AG20443 (cell line): Measurements from ENCODE around the gene TRIM44.
"Not testable (repeated sequence)": the region's sequence is repeated elsewhere in the genome, so short reads cannot be mapped to it uniquely, and the experiment has no call there.

ENCODE experiments used
- DNase-seq: peaks from one replicate; pipeline ENCODE4 v3.0.0; 2012; ENCODE audit warnings: low spot score, mixed read lengths

Gene TRIM44

DNA sequence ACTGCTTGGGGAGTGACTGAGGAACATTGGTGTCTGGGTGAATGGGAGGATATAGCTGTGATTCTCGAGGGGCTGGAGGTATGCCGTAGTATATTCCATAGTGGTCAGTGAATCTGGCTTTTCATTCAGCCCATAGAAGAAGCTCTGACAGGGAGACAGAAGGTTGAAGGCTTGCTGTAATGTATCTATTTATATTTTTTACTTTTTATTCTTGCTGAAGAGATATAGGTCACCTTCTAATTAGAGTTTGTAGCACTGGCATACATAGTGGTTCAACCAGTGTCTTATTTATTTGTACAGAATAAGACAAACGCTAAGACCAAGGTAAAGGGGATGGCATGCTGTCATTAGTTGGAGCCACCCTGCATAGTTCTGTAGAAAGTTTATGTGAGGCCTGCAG, 10.0 kb downstream of the TRIM44 start:
- no peak for DNase-seq

DNA sequence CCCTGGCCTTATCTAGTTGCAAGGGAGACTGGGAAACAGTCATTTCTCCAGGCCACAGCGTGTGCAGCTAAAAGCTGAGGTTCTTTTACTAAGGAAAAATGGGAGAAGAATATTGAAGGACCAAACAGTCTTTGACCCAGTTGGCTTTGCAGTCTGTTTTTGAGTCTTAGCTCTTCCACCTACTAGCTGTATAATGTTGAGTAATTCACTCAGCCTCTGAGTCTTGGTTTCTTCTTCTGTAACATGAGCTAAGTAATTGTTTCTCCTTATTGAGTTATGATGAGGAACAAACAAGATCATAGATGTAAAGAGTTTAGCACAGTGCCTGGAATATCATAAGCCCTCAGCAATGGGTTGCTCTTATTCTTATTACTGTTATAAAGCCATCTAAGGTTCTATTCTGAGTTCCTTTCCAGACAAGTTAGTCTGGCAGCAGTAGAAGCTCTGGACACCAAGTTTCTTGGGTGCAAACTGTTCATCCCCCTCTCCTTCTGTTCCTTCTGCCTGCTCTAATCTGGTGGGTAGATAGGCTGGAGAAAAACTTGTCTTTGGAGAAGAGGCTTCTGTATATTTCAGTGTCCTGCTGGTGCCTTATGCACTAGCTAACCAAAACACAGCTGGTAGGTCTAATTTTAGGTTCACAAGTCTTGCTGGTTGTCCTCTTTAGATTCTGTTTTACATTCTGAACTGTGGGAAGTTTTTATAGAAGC, 13.5 kb downstream of the TRIM44 start:
- no peak for DNase-seq

DNA sequence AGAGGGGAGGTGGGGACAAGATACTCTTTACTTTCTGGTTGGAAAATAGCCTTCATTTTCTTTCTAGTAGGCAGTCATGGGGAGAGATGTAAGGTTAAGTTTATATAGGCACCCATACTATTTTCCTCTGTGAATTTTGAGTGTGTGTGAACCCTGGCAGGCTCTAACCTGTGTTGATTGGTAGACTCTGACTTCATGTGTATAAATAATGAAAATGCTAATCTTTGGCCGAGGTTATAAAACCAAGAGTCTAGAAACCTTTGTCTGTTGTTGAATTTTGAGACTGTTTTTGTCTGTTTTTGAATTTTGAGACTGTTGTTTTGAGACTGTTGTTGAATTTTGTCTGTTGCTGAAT, 14.0 kb downstream of the TRIM44 start:
- no peak for DNase-seq

DNA sequence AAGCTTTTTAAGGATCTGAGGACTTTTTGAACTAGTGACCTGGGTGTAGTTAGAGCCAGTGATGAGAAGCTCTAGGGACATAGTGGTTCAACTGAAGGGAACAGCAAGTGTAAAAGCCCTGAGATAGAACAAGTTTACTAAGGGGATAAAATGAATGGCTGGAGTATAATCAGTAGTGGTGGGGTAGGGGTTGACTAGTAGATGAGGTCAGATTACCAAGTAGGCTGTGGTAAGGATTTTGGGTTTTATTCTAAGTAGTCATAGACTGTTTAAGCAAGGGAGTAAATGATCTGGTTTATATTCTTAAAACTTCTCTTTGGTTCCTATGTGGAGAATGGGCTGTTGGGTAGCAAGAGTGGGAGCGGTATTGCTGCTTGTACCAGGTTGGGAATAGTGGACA, 15.3 kb downstream of the TRIM44 start:
- no peak for DNase-seq

DNA sequence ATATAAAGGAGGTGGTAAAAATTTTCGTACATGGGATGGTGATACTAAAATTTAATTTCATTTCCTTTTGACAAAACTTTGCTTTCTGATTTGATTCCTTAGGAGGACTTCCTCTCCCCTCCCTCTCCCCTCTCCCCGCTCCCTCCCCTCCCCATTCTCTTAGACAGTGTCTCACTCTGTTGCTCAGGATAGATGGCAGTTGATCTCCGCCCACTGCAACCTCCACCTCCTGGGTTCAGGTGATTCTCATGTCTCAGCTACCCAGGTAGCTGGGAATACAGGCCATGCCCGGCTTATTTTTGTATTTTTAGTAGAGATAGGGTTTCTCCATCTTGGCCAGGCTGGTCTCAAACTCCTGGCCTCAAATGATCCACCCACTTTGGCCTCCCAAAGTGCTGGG, 15.9 kb downstream of the TRIM44 start:
- DNase-seq = no peak

DNA sequence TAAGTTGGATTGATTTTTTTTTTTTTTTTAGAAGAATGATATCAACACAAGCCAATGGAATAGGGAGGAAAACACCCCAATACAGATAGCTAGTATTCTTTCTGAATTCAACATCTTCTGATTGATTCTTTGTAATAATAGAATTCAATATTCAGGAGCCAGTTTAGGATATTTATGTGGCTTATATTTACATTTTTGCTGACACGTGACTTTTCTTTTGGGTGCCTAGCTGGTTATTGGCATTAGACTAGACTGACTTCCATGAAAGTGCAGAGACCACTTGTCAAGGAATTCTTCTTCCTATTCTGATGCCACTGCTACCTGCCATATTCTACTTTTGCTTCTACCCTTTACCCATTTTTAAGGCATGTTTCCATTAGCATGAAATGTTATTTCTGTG, 16.4 kb downstream of the TRIM44 start:
- no peak for DNase-seq

DNA sequence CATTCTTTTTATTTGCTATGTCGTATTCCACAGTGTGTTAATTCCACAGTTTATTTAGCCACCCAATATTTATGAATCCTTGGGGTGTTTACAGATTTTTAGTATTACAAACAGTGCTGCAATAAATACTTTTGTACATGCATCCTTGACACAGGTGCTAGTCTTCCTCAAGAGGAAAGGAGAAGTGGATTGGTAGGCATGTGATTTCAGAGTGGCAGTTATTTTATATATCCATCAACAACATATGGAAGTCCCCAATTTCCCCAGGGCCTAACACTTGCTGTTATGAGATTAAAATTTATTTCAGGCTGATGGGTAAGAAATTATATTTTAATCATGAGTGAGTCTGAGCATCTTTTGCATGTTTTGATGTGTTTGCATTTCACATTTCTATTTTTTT, 17.9 kb downstream of the TRIM44 start:
- no peak for DNase-seq

DNA sequence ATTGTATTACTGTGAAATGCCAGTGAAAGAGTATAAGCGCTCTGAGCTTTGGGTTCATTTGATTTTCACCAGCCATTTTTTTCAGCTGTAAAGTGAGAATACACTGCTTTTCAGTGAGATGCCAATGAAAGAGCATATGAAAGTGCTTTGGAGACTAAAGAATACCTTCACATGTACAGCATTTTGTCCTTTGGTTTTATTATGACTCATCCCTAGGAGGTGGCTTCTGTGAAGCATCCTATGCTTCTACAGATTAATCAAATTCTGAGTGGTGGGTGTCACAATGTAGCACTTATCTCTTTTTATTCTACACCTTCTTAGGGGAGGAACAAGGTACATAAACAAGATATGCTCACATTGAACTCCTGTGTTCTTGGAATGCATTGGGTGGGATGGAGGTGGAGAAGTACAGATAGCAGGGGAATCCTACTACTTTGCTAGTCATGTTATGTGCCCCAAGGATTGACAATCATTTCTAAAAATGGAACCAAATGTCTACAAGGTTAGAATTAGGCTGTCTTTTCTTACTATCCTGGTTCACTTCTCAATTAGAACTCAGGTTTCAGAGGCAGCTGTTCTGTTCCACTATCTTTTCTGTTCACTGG, 18.7 kb downstream of the TRIM44 start:
- DNase-seq = no peak

DNA sequence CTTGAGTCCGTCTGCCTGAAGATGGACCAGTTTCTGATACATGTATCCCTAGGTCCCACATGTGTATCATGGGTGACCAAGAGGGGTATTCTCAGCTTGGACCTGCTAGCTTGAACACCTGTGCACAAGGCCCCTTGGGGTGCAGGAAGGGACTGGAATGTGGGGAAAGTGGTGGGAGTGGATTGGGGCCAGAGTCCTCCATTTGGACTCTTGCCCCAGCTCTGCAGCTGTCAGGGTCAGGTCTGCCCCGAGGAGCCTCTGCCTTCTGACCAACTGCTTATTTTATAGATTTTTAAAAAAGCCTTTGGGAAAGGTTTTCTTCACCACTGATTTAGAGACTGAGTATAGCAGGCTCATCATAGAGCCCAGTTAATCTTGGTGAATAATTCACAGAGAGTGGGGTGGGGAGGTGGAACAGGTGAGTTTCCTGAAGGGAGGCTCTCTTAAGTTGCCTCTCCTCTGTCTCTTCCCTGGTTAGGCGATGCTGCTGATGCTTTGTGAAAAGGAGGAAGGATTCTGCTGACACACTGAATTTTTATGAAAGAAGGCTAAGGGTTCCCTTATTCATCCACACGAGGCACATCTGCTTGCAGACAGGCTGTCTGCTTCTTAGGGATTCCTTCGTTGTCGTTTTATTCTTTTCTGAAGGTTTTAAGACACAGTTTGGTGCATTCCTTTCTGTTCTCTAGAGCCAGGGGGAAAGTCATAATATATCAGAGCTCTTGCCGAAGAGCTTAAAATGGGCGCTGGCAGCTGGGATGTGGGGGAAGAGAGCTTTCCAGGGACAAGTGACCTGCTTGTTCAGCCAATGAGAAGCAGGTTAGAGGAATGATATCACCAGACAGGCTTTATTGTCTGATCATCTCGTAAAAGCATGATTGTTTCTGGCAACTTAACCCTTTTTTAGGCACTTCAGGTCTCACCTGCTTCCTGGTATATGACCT, 19.9 kb downstream of the TRIM44 start:
- peak; percentile 22 for DNase-seq

DNA sequence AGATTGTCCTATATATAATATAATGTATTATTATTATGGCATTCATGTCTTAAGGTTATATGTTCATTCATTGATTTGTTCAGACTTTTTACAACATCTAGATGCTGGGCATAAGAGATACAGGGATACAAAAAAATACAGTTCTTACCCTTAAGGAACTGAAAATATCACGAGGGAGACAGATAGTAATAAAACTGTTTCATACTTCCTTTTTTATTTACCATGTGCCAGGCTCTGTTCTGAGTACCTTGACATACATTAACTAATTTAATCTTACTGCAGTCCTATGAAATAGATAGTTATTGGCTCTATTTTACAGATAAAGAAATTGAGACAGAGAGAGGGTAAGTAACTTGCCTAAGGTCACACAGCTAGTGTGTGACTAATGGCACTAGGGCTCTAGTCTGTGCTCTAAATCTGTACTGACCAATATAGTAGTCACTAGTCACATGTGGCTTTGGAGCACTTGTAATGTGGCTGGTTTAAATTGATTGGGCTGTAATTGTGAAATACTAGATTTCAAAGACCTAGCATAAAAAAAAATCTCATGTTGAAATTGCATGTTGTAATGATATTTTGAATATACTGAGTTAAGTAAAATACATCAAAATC, 21.3 kb downstream of the TRIM44 start:
- peak; percentile 17 for DNase-seq

DNA sequence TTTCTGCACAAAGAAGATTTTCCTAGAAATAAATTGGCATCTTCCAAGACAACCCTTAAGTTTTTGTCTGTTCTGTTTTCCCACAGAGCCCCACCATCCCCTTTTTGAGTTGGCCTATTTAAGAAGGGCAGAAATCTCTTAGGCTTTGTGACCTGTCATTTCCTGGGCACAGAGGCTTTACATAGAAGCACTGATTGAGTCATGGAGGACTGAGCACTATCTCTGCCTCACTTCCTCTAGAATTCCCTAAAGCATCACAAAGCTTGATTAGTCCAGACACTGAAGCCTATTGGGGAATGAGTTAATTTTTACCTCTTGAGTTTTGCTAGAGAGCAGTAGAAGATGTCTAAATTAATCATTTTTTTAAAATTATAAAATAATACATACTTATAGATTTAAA, 25.4 kb downstream of the TRIM44 start:
- peak; percentile 22 for DNase-seq

DNA sequence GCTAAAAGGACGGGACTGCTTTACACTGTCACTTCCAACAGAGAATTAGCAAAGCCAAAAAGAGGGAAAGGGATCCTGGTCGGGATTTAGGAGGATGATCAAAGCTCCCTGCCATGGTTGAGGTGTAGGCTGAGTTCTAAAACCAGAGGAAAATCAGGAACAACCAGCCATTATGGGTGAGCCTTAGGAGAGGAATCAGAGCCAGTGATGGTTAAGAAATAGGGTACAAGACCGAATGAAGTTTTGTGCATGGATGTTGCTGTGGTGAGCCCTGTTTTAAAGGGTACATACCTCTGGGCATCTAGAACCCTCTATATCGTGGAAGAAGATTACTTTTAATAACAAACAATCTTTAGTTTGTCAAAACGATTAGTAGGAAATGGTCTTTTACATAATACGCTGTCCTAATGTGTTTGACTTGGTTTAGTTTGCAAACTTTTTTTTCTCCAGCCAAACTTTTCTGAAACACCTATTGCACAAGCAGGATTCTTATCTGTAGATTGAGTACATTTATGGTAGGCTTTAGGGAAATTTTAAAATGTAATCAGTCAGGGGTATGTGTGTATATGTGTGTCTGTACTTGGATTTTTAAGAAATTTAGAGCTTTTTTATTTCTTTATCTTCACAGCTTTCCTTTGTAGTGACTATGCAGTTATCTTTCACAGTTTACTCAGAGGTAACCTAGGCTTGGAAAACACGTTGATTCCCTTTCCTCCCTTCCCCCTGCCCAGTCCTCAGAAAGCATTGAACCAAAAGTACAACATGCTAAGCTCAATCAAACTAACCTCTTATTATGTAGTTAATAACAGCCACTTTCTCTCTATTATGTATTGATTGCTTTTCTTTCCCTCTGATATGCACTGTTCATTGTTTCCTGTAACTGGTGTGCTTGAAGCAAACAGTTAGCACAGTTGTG, 26.8 kb downstream of the TRIM44 start:
- DNase-seq = no peak

DNA sequence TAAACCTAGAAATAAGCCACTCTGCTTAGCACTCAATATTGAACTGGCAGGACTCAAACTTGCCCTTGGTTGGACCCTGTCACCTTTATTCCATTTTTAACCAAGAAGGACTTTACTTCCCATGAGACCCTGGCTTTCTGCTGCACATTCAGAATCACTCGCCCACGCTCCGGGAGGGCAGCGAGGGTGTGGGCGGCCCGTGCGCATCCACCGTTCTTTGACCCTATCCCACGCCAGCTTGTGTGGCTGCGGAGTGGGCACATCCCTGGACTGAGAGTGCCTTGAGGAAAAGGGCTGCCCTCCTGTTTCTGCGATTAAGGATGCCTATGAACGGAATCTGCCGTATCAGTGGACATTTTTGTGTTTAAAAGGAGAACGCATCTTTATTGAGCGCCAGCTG, 39.6 kb downstream of the TRIM44 start:
- no peak for DNase-seq

DNA sequence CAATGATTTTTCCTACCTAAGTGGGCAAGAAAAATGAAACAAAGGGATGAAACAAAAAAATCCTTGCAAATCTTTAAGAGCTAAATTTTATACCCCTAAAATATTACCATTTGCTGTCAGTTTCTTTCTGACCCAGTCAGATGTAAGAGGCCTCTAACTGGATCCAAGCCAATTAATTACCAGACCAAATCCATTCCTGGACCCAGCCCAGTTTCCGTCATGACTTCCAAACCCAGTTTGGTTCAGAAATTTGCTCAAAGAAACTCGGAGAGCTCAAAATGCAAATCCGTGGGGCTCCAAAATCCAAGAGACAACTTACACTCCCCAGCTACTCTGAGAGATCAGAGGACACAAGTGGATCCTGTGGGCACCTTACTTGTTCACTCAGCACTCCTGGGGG, 46.8 kb downstream of the TRIM44 start:
- no peak for DNase-seq

DNA sequence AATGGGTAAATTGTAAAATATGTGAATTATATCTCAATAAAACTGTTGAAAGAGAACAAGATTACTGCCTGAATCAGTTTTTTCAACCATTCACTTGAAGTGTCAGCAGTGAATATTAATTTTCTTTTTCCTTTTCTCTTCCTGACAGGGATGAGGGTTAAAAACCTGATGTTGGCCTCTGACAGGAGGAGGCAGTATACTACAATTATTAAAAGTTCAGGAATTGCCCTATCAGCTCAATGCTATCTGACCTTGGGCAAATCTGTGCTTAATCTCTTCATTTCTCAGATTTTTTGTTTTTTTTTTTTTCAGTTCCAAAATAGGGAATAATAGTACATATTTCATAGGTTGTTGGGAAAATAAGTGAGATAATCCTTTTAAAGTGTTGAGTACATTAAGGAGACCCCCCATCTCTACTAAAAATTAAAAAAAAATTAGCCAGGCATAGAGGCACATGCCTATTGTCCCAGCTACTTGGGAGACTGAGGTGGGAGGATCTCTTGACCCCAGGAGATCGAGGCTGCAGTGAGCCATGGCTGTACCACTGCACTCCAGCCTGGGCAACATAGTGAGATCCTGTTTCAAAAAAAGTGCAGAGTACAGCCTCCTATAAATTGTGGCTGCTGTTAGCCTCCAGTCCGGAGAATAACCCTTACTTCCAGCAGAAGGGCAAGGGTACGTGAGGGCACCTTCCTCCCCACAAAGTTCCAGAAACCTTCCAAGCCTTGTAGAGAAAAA, 48.8 kb downstream of the TRIM44 start:
- no peak for DNase-seq

DNA sequence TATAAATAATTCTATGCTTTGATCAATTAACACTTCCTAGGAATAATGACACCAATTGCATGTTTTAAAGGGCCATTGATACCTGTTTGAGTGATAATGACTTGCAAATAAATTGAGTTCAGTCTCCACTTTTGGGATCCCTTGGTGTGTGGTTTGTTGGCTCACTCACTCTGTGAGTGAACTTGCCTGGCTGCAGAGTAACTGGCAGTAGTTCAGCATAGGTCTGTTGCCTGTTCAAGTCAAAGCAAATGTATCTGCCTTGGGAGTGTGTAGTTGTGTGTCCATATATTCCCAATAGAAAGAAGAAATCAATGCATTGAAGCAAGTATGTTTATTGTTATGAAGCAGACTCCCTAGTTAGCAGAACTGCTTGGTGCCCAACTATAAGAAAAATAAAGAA, 49.3 kb downstream of the TRIM44 start:
- no peak for DNase-seq

DNA sequence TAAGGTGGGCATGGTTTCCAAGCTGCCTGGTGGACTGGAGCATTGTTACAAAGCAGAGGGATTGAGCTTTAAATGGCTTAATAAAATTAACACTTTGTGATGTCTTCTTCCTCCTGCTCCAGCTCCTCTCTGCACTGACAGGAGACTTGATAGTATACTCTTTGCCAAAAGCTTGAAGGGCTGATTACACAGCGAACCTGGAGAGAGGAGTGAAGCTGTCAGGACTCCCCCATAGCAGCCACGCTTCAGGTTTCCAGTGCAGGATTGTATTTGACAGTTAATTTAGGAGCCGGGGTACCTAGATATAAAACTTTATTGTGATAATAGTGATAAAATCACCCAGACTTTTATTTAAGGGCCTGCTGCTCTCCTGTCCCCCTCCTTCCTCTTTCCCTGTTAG, 50.0 kb downstream of the TRIM44 start:
- no peak for DNase-seq

DNA sequence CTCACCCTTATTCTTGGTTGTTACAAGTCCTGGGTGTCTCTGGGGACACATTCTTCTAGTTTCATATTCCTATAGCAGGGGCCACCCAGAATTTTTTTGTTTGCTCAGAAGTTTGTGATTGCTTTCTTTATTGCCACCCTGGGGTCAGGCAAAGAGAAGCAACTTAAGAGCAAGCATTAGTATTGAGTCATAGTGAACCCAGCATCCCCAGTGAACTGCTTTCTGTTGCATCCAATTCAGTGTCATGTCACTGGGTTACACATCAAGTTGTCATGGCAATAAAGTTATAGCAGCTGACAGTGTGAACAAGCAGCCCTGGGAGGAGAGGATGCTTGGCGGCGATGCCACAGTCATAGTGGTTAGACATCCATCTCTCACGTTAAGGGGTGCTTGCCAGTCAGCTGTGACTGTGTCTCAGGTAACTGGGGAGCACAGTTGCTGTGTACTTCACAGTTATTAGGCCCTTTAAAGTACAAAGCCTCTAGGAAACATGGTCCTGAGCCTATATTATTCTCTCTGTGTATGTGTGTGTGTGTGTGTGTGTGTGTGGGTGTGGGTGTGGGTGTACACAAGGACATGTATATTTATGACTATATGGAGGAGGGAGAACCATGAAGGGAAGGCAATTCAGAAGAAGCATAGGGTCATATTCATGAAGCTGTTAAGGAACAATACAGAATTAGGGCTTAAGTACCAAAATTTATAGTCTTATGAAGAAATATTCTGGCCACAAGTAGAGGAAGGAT, 52.5 kb downstream of the TRIM44 start:
- DNase-seq = peak; percentile 18

DNA sequence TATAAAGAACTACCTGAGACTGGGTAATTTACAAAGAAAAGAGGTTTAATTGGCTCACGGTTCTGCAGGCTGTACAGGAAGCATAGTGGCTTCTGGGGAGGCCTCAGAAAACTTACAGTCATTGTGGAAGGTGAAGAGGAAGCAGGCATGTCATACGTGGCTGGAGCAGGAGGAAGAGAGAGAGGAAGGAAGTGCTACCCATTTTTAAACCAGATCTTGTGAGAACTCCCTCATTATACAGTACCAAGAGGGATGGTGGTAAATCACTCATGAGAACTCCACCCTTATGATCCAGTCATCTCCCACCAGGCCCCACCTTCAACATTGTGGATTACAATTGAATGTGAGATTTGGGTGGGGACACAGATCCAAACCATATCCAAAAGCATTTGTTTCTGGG, 53.1 kb downstream of the TRIM44 start:
- DNase-seq = not testable (repeated sequence)

DNA sequence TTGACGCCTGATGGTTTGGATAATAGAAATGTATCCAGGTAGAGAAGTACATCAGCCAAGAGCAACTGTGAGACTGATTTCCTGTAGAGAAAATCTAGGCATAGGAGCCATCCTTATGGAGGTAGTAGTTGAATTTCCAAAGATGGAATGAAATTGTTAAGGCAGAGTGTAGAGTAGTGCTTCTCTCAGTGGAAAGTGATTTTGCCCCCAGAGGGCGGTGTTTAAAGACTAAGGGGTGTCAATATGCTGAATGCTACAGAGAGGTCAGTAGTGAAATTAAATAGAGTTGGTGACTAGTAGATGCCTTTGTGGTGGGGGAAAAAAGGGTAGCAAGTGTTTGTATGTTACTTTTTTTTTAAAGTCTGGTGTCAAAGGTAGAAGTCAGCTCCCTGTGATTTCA, 54.5 kb downstream of the TRIM44 start:
- DNase-seq = no peak
